Gastrocnemius medialis (tissue), 4 donors: ENCODE results near the gene FAM3A.

ENCODE experiments used
- CTCF ChIP-seq, 5 experiments: fragments of 450-650 bp in 3 of 5; fragments of 200-600 bp in 2 of 5; sonication (generic) in 2 of 5; IDR thresholded peaks in 4 of 5; conservative IDR thresholded peaks in 1 of 5; 1 replicate in 4 of 5; 2 replicates in 1 of 5; pipeline ENCODE4 v1.5.1; 2016 to 2019; ENCODE audit warnings: antibody characterized with exemption in 5 of 5, mild to moderate bottlenecking in 3 of 5, moderate library complexity in 3 of 5
- POLR2A ChIP-seq, 2 donors: fragments of 450-650 bp; IDR thresholded peaks; one replicate each; pipeline ENCODE4 v1.6.1; 2017; ENCODE audit warnings: antibody characterized with exemption in 2 of 2, mild to moderate bottlenecking in 2 of 2, moderate library complexity in 2 of 2

DNA sequence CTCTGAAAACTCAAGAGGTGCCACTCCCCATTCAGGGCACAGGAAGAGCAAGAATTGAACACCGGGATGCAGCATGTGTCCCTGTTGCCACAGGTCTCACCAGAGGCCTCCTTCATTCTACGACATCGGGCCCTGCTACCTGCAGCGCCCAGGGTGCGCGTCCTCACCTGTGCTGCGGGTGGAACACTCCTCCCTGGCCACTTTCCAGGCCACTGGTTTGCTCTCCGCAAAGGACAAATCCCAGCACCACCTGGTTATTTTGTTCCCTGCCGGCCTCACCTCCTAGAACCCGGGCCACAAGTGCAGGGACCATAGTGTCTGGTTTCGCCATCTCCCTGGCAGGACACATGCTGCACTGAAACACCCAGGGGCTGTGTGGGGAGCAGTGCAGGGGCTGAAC lies 14.3 kb upstream of the FAM3A start:
- TF ChIP-seq POLR2A (IDR thresholded peaks at IDR 0.05) (no peak), CTCF (IDR thresholded peaks at IDR 0.05 in 4 of 5, conservative IDR thresholded peaks at IDR 0.05 in 1 of 5) (no peak)
